TTC549 (cell line): ENCODE results near the gene OTUB1.
"Not testable (repeated sequence)": the region's sequence is repeated elsewhere in the genome, so short reads cannot be mapped to it uniquely, and the experiment has no call there.

Experiments
- FAIRE-seq: peaks from 2 replicates; lab custom pipeline; 2012; peaks lifted over from hg19 to GRCh38; lab: Jason Lieb, UNC

Gene OTUB1, protein sequence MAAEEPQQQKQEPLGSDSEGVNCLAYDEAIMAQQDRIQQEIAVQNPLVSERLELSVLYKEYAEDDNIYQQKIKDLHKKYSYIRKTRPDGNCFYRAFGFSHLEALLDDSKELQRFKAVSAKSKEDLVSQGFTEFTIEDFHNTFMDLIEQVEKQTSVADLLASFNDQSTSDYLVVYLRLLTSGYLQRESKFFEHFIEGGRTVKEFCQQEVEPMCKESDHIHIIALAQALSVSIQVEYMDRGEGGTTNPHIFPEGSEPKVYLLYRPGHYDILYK

DNA sequence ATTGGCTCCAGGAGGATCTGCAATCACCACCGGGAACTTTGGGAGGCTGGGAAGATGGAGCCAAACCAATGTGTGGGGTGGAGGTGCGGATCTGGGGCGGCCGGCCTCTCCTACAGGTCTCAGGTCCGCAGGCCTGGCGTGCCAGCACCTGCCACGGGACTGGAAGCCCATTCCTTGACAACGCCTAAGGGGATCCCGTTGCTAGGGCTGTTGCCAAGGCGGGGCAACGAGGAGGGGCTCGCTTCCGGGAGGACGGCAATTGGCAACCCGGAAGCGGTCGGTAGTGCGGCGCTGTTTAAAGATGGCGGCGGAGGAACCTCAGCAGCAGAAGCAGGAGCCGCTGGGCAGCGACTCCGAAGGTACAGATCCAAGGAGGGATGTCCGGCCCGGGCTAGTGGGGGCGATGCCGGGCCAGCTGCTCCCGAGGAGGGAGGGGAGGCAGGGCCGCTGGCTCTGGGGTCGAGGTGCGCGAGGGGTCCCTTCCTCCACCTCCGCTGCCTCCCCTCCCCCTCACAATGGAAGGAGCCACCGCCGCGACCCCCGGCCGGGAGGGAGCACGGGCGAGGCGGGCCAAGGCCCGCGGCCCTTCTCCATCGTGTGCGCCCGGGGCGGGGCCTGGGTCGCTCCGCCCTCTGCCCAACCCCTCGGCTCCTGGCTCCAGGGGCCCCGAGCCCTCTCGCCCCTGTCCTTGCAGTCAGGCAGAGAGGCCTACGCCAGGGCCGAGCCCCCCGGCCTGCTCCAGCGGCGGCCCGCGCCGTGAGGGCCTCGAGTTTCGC lies at the start of gene OTUB1:
Gene OTUB1 (plus strand): TSS at position 283 of the 776 bp plus-strand sequence. CDS start 19 bp downstream, at position 302.
- no peak for FAIRE-seq

- no peak for FAIRE-seq
Observed at GRCh38 chr11:63937713-63938478, 48.3 kb upstream of the OTUB1 start.

GRCh38 chr11:63938479-63939396 lies 47.5 kb upstream of the OTUB1 start, which contains the start of gene NAA40:
TSS of gene NAA40 (plus strand) at chr11:63939002. CDS start at chr11:63939097, 95 bp downstream.
- no peak for FAIRE-seq

DNA sequence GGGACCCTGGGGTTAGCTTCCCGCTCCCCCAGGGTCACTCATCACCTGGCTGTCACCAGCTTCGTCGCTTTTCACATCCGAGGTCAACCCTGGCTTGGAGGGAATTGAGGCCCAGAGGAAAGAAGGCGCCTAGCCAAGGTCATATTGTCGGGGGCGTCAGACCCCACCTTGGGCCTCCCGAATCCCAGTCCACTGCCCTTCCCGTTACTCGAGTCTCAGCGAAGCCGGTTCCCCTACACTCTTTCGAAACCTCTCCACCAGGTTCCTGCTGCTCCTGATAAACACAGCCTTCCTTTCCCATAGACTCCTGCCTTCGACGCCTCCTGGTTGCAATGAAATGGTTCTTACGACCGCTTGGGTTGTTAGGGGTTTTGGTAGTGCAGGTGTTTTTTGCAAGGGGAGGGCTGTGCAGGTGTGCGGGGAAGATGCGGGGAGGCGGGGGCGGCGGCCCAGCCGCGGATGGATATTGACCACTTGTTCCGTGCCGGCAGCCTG lies 46.8 kb upstream of the OTUB1 start:
- FAIRE-seq = no peak

DNA sequence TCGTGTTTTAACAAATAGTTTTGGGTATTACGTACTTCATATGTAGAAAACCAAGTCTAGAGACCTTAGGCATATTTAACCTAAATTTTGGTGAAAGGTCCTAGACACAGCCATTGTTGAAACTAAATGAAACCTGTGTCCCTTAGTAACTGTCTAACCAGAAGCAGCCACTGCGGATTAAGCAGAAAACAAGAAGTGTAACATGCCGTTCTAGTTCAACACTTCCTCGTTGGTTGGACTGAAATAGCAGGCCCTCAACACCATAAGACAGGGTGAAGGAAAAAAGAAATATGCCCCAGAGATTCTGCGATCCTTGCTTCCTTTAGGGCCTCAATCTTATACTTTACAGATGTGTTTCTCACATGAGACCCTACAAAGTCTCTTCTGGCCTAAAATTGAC lies 45.5 kb upstream of the OTUB1 start:
- FAIRE-seq = no peak

- FAIRE-seq = no peak
Observed at GRCh38 chr11:63941901-63942300, 44.3 kb upstream of the OTUB1 start.

DNA sequence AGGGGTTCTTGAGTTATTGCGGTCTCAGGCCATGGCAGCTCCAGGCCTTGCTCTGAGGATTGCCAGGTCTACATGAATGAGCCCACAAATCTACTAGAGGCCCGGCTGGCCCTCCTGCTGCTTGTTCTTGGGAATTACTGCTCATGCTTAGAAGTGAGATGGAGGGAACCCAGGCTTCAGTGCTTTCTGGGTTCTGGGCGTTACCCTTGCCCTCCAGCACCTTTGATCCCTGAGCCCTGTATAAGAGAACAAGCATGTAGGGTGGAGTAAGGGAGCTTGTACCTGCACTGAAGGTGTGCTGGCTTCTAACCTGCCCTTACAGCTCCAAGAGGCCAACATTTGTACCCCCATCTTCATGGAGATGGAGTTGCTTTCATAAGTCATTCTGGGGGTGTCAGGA lies 43.4 kb upstream of the OTUB1 start:
- no peak for FAIRE-seq

DNA sequence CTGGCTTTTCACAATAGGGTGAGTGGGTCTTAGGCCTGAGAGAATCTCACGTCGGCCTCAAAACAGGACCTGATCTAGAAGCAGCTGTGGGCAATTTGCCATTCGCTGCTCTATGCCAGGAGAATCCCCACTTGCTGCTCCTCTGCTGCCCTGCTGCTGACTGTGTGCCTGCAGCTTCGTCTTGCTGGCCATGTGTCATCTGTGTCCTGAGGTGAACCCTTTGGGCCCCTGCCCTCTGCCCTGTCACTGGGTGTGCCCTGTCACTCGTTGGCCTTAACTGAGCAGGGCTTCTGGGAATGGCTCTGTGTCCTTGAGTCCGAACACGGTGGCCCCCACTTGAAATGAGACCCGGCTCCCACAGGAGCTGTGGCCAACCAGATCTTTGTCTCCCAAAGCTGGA lies 41.3 kb upstream of the OTUB1 start:
- no peak for FAIRE-seq

DNA sequence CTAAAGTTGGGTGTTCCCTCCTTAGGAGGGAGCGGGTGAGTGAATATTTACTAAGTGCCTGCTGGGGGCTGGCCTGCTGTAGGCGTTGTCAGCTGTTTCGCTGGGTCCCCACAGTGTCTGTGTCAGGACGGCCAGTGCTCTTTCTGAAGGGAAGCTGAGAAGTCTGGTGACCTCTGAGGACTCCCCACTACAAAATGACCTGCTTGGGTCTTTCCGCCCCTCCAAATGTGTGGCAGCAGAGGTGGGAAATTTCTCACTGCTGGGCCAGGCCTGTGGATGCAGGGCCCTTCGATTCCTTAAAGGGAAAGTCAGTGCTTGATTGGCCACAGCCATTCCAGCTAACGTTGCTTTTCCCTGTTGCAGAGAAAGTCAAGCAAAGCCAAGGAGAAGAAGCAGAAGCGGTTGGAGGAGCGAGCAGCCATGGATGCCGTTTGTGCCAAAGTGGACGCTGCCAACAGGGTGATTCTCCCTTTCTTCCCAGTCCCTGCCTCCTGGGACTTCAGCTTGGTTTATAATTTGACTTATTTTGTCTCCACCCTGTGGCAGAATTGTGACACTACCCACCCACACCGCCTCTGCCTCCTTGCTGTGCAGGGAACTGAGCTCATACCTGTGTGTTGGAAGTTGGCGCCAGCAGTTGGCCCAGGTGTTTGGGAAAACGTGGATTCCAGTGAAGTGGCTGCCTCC lies 40.6 kb upstream of the OTUB1 start:
- FAIRE-seq = no peak

DNA sequence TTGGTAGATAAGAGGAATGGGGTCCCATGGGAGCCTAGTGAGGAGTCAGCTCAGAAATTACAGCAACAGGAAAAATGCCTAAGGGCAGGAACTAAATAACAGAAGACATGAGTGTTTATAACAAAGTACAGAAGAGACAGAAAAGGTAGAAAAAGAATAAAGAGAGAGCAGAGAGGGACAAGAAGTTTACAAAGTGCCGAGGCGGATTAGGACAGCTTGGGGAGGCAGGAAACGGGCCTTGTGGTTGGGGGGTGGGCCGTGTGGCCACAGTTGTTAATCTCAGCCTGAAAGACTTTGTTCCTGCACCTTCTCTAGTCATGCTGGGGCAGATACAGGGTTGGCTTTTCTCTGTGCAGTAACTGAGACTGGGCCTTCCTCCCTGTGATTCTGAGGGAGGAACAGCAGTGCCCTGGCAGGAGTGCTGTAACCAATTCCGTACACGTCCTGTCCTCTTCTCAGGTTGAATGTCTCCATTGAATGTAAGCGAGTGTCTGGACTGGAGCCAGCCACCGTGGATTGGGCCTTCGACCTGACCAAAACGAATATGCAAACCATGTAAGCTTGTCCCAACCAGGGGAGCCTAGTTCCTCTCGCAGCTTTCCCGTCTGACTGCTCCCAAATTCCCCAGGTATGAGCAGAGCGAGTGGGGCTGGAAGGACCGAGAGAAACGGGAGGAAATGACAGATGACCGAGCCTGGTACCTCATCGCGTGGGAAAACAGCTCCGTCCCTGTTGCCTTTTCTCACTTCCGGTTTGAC lies 34.3 kb upstream of the OTUB1 start:
- FAIRE-seq = no peak

DNA sequence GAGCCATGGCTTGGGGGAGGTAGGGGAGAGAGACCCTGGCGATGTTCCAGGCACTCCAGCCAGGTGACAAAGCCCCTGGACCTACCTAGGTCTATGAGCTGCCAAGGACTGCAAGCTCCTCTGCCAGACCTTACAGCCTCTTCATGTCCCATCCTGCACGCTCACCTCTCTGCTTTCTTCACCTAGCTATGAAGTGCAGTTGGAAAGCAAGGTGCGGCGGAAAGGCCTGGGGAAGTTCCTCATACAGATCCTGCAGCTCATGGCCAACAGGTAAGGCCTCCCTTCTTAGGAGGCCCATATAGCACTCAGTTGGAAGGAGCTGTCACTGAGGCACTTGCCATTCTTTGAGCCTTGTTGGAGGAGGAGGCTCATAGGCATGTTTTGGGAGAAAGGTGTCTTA lies 33.7 kb upstream of the OTUB1 start:
- no peak for FAIRE-seq

GRCh38 chr11:63958008-63958407 lies 28.2 kb upstream of the OTUB1 start:
- FAIRE-seq = no peak

DNA sequence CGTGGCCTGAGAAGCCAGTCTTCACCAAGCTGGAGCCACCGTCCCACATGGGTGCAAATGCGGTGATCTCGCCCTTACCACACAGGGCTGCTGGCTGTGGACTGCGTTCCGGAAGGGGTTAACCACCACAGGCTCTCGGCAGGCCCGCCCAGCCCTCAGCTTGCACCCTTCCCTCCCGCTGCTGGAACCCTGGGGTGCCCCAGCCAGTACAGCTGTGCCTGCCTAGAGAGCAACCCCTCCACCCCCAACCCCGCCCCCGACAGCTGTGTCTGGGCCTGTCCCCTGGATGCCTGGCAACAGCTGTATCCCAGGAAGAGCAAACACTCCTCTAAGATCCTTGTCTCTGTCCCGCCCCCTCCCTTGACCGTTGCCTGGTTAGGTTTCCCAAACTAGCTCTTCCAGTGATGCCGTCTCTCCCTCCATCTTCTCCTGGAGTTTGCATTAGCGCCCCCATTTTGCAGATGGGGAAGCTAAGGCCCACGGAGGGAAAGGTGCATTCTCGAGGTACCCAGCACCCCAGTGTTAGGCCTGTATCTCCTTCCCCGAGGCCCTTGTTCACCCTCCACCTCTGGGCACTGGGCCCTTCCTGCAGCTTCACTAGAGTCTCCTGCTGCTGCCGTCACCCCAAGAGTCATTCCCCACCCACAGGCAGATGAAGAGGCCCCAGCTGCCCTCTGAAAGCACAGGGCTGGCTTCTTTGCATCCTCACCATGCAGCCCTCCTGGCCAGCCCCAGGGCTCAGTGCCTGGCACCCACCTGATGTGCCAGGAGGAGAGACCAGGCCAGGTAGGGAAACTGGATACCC lies 24.4 kb upstream of the OTUB1 start:
- no peak for FAIRE-seq

DNA sequence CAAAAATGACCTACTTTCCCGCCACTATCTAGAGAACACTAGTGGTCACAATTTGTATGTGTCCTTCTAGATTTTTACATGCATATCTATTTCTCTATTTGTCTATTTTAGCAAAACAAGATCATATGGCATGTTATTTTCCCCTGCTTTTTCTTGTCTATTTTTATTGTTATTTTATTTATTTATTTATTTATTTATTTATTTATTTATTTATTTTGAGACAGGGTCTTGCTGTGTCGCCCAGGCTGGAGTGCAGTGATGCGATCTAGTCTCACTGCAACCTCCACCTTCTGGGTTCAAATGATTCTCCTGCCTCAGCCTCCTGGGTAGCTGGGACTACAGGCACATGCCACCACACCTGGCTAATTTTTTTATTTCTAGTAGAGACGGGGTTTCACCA lies 22.3 kb upstream of the OTUB1 start:
- not testable (repeated sequence) for FAIRE-seq

- FAIRE-seq = no peak
Observed at GRCh38 chr11:63966444-63966843, 19.8 kb upstream of the OTUB1 start.

DNA sequence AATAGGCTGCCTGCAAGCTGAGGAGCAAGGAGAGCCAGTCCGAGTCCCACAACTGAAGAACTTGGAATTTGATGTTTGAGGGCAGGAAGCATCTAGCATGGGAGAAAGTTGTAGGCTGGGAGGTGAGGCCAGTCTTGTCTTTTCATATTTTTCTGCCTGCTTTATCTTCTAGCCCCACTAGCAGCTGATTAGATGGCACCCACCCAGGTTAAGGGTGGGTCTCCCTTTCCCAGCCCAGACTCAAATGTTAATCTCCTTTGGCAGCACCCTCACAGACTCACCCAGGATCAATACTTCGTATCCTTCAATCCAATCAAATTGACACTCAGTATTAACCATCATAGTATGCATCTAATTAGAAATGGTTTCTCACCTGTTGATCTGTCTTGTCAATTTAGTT lies 16.8 kb upstream of the OTUB1 start:
- no peak for FAIRE-seq

DNA sequence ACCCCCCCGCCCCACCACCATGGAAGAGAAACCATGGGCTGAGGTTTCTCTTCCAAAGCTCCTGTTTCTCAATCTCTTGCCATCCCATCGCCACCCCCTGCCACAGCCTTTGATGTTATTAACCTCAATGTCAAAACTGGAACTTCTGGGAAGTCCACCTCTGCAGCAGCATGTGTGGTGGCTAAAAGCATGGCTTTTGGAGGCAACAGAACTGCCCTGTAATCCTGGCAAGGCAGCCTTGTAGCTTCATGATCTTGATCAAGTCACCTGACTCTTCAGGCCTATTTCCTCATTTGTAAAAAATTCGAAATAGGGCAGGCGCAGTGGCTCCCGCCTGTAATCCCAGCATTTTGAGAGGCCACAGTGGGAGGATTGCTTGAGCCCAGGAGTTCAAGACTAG lies 15.3 kb upstream of the OTUB1 start:
- no peak for FAIRE-seq

DNA sequence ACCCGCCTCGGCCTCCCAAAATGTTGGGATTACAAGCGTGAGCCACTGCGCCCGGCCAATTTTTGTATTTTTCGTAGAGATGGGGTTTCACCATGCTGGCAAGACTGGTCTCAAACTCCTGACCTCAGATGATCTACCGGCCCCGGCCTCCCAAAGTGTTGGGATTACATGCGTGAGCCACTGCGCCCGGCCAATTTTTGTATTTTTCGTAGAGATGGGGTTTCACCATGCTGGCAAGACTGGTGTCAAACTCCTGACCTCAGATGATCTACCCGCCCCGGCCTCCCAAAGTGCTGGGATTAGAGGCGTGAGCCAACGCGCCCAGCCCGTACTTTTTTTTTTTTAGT lies 12.4 kb upstream of the OTUB1 start:
- FAIRE-seq = not testable (repeated sequence)
